GM12801 (cell line): ENCODE results near the gene ERMP1.

ENCODE experiments used
- CTCF ChIP-seq: IDR thresholded peaks from one replicate; pipeline ENCODE4 v1.5.1; 2011; ENCODE audit warnings: control low read depth; ENCODE audit not compliant: insufficient read length; ENCODE audit errors: extremely low read depth

Gene ERMP1

GRCh38 chr9:5815461-5815860, 17.5 kb downstream of the ERMP1 start:
- no peak for TF ChIP-seq CTCF

GRCh38 chr9:5813824-5814223, 19.1 kb downstream of the ERMP1 start:
- TF ChIP-seq CTCF = no peak

GRCh38 chr9:5811751-5812150, 21.2 kb downstream of the ERMP1 start:
- no peak for TF ChIP-seq CTCF

GRCh38 chr9:5805478-5805877, 27.4 kb downstream of the ERMP1 start:
- no peak for TF ChIP-seq CTCF

- no peak for TF ChIP-seq CTCF
Observed at GRCh38 chr9:5801739-5802113, 31.2 kb downstream of the ERMP1 start.

GRCh38 chr9:5800969-5801738, 31.8 kb downstream of the ERMP1 start:
- no peak for TF ChIP-seq CTCF

GRCh38 chr9:5799314-5799713, 33.6 kb downstream of the ERMP1 start:
- no peak for TF ChIP-seq CTCF
